GM19239 (cell line): ENCODE data around the gene LCAT.
"Not testable (repeated sequence)": the region's sequence is repeated elsewhere in the genome, so short reads cannot be mapped to it uniquely, and the experiment has no call there.

Experiments used
- DNase-seq: peaks from one replicate; pipeline ENCODE4 v3.0.0; 2011; ENCODE audit warnings: low spot score; ENCODE audit not compliant: insufficient read length
- FAIRE-seq: peaks from 2 replicates; lab custom pipeline; 2011; peaks lifted over from hg19 to GRCh38; lab: Jason Lieb, UNC

The LCAT gene

DNA sequence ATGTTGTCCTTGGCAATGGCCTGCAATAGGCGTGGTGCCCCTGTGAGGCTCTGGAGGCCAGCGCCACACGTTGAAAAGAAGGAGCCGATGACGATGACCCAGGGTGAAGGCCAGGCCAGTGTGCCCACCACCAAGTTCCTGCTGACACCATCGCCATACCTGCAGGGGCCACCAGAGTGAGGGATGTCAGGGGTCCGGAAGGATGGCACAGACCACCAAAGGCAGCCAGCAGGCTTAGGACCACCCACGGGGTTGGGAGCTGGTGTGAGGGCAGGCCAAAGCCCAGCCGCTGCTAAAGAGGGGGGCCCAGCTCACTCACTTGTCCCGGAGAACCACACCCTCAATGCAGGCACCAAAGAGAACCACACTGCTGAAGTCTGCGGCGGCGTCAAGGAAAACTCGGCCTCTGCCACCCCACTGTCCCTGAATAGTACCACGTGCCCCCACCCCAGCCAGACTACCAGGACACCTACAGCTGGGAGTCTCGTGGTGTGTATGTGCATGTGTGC is 6.5 kb upstream of the LCAT start:
- no peak for DNase-seq

DNA sequence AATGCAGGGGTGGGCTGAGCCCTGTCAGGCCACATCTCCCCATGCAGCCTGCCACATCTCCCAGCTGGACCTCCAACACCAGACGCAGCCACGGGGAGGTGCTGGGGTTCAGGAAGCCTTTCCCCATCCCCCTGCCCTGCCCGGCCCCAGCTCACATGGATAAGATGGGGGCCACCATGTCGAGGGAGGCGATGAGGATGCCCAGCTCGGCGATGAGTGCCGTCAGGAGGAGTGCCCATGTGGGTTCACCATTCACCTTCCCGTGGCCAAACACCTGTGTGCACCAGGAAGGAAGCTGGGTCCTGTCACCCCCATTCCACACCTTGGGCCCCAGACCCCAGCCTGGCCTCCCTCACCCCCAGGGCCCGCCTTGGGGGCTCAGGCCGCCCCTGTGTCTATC is 5.7 kb upstream of the LCAT start:
- no peak for DNase-seq
- FAIRE-seq: no peak

More for the DNA sequence above, 6.5 kb upstream of the LCAT start:
- no peak for FAIRE-seq

DNA sequence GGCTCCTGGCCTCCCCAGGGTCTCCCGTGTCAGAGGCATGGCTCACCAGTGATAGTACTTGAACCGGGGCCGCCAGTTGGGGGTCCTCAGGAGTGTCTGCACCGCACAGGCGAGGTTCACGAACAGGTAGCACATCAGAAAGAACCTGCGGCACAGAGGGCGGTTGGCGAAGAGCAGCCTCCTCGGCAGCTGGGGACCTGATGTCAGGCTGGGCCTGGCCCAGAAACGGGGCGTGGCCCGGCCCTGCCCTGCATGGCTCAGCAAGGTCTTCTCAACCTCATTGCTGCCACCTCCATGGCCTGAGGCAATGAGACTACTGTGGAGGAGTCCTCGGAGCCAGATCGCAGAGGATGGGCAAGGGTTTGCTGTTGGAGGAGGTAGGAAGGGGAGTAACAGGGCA is 4.1 kb upstream of the LCAT start:
- FAIRE-seq (no peak), DNase-seq (no peak)

DNA sequence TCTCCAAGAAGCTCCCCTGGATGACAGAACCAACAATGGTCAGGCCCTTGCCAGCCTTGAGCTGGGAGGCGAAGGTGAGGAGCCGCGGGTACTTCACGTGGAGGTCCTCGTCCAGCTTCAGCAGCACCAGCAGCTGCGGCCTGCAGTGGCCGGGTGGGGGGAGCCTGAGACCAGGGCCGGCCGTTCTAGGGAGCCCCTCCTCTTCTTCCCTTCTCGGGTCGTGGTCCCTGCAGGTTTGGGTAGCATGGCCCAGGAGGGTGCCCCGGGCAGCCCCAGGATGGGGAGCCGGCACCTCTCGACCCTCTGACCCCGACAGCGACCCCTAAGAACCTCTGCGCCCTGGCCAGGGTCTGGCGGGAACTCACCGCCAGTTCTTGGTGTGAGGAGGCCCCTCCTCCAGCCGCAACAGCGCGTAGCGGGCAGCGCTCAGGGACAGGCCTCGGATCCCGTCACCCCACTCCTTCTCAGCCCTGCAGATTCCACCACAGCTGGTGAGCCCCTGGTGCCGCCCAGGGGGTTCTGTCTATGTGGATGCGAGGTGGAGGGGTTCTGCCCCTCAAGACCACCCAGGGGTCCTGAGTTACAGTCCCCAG is 3.1 kb upstream of the LCAT start:
- DNase-seq (no peak), FAIRE-seq (no peak)

DNA sequence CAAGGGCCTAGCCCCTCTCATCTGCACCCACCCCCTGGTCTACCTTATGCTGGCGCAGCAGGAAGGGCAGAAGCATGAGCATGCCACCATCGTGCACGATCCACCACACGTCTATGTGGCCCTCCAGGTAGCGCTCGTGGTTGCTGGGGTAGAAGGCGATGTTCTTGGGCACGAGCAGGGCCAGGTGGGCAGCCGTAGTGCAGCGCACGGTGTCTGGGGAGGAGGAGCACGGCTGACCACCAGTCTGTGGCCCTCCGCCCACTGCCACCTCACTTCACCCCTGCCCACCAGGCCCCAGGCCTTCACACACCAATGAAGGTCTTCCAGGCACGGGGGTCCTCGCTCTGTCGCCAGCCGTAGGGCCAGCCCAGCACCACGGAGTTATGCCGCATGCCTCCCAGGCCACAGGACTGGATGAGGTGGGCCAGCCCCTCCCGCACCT is 2.2 kb upstream of the LCAT start:
- DNase-seq: no peak
- FAIRE-seq: no peak

DNA sequence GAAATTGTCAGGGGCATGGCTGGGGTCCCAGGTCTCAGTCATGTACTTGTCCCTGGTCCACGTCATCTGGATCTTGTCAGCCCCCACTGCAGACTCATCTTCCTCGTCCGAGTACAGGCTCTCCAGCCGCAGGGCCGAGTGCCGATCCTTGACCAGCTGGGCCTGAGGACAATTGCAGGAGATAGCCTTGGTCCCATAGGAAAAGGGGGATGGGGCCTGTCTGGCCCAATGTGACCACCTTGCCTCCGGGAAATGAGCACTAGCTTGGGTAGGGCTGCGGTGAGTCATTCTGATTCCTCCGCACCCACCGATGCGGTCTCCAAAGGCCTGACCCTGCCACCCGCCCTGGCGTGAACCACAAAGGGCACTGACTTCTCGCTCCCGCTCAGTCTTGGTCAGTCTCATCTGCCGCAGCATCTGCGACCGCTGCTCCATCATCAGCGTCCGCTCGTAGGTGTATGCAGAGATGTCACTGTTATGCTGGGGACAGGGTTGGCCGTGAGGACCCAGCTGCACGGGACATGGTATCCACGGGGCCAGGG is 1.5 kb upstream of the LCAT start:
- DNase-seq (no peak), FAIRE-seq (no peak)

DNA sequence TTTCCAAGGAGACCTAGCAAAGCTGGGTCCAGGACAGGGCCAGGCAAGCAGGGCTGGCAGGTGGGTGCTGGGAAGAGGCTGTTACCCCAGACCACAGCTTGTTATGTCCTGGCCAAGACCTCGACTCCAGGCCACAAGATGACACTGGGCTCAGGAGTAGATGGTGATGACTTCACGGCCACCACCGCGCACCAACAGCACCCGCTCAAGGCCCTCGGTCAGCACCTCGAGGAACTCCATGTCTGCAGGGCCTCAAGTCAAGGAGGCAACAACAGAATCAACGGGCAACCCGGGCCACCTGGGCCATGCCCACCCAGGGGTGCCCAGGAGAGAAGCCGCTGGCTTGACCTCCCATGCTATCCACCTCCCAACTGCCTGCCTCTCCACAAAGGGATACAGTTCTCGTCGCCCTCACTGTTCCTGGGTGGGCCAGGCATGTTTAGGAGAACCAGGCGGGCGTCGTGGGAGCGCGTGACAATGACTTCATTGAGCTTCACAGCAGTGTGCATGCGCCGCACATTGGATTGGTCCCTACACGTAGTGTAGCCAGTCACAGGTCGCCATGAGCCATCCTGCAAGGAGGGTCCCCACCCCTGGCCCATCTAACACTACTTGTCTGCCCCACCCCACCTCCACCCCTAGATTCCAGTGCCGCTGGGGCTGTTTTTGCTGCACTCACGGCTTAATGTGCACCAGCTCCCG is 921 bp upstream of the LCAT start:
- no peak for FAIRE-seq

DNA sequence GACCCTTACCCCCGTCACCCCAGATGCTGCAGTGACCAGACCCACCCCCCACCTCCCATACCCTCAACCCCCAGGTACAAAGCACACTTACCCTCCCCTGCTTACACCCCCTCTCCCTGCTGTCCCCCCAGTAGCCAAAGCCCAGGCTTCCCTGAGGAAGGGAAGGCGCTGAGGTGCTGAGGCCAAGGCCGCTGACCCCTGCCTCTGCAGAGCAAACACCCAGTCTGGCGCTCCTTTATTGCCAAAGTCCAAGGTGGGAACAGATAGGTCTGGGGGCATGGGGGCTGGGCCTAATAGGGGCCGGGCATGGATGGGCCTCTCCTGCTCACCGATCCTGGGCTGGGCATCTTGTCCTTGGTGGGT is 683 bp downstream of the LCAT start:
- no peak for FAIRE-seq
- no peak for DNase-seq

More for the DNA sequence above, 921 bp upstream of the LCAT start:
- DNase-seq: no peak

DNA sequence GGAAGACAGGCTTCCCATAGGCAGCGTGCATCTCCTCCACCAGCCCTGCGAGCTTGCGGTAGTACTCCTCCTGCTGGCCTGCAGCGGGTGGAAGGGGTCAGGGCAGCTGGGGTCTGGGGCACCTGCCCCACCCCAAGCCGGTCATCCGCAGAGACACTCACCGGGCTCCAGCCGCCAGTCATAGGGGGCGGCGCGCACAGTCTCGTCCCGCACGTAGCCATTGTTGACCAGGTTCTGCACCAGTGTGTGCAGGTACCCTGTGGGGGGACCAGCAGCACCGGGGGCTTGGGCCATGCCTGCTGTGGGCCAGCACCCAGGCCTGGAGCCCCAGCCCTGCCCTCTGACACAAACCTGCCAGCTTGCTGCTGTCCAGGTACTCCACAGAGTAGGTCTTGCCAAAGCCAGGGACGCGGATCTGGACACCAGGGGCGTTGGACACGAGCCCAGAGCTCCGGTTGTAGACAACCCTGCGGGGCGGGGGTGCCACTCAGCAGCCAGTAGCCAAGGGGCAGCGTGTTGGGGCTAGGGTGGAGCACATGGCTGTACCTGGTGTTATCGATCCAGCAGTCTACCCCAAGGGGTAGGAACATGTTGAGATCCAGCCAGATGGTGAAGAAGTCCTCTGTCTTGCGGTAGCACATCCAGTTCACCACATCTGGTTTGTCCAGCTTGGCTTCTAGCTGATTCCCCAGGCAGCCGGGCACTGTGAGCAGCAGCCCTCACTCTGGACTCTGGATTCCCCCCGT is 1.2 kb downstream of the LCAT start:
- DNase-seq (no peak), FAIRE-seq (no peak)

DNA sequence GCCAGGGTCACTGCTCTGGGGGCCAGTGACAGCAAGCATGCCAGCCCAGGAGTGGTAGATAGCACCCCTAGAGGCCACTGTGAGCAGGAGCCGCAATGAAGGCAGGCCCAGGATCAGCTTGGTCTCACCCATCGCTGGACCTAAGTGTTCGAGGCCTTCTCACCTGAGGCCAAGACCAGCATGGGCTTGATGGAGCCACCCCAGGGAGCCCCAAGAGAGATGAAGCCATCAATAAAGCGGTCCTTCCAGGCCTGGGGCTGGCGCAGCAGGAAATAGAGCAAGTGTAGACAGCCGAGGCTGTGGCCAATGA is 1.8 kb downstream of the LCAT start:
- FAIRE-seq: peak; percentile 89
- peak; percentile 78 for DNase-seq

DNA sequence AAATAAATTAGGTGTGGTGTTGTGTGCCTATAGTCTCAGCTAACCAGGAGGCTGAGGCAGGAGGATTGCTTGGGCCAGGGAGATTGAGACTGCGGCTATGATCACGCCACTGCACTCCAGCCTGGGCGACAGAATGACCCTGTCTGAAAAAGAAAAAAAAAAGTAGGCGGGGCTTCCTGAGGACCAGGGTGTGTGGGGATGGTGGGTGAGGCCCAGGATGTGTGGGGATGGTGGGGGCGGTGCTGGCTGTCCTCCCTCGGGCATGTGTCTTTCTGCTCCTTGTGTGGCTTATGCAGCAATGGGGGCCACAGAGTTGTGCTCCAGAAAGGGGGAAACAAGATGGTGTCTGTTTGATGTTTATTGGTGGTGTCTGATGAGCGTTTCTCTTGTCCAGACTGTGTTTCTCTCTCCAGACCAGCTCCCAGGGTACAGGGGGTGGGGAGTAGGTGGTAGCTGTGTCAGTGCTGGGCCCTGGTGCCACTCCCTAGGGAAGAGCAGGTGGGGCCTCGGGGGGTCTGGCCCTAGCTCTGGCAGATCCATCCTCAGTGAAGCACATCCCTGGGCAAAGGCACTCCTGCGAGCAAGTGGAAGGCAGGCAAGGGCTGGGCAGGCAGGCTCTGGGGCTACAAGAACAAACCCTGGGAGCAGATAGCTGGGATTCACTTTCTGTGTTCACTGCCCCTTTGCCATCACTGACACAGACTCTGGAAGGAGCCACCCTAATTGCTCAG is 2.3 kb downstream of the LCAT start:
- DNase-seq (no peak), FAIRE-seq (no peak)

DNA sequence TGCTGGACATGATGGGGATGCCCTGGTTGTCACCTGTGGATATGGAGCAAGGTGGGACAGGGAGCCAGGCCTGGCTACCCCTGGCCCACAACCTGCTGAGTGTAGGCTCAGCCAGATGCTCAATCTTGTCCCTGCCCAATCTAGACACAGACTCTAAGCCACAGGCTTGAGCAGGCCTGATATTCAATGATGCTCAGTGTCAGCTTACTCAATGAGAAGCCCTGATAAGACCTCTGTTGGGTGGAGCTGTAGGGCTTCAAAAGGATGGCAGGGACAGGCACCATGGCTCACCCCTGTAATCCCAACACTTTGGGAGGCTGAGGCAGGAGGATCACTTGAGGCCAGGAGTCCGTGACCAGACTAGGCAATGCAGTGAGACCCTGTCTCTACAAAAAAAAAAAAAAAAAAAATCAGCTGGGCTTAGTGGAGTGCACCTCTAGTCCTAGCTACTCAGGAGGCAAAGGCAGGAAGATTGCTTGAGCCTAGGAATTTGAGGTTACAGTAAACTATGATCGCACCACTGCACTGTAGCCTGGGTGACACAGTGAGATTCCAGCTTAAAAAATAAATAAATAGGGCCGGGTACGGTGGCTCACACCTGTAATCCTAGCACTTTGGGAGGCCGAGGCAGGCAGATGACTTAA is 3.4 kb downstream of the LCAT start:
- no peak for FAIRE-seq
- no peak for DNase-seq

DNA sequence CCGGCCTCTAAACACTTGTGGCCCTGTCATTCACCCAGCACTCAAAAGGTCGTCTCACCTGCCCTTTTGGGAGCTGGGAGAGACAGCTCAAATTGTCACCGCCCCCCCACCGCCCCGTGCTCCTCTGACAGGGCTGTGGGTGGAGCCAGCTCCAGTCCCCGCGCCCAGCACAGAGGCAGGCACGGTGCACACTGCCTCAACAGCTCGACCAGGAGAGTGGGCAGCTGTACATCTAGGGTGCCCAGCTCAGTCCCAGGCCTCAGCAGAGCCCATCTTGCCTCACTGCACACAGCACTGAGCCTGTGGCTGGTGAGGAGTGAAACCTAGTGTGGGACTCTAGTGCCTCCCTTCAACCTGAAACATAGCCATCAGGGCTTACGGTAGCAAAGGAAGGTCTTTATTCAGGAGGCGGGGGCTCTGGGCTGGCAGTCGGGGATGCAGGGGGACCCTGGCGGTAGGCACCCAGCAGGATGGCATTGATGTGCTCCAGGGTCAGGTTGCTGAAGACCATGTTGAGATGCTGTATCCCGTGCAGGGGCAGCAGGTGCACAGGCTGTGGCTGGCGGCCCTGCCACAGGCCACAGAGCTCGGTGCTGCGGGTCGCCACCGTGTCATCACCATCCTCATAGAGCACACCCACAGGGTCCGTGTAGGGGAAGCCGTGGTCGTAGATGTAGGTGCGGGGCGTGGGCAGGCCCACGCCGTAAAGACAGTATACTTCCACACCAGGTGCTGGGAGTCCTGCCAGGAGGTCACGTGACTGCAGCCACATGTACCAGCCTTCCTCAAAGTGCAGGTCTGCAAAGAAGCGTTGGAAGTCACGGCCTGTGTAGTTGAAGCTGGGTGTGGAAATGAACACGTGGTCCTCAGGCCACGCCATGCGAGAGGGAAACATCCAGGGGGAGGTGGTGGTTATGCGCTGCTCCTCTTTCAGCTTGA is 4.1 kb downstream of the LCAT start:
- no peak for DNase-seq
- FAIRE-seq: no peak

DNA sequence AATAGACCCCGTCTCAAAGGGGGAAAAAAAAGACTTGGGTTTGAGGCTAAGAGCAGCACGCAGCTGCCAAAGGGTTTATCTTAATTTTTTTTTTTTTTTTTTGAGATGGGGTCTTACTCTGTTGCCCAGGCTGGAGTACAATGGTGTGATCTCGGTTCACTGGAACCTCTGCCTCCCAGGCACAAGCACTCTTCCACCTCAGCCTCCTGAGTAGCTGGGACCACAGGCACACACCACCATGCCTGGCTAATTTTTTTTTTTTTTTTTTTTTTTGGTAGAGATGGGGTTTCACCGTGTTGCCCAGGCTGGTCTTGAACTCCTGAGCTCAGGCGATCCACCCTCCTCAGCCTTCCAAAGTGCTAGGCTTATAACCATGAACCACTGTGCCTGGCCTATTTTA is 6.2 kb downstream of the LCAT start:
- DNase-seq, FAIRE-seq: not testable (repeated sequence)

DNA sequence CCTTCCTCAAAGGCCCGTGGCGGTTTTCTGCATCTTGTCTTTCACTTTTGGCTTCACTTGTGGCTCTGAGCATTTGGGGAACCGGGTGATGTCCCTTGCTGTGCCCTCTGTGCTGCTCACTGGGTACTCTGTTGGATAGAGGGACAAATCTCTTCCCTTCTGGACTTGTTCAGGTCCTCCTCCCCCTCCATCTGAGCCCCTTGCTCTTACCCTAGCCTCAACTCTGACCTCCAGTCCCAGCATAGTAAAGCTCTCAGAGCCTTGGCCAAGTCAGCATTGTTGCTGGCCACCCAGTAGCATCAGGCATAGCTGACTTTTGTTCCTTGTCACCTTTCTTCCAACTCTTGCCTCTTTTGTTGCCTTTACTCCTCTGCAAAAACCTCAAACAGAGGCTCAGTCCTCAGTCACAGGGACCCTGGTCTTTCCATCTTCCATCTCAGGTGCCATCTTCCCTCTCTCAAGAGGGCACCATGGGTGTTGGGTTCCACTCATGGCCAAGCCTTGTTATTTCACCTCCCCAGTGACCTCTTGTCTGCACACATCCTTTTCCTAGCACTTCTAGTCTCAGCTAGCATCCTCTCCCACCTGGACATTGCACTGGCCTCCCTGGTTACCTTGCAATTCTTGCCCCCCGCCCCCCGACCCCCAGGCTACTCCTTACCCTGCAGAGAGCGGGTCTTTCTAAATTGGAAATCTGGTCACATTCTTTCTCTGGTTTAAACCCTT is 6.9 kb downstream of the LCAT start:
- peak; percentile 91 for DNase-seq

DNA sequence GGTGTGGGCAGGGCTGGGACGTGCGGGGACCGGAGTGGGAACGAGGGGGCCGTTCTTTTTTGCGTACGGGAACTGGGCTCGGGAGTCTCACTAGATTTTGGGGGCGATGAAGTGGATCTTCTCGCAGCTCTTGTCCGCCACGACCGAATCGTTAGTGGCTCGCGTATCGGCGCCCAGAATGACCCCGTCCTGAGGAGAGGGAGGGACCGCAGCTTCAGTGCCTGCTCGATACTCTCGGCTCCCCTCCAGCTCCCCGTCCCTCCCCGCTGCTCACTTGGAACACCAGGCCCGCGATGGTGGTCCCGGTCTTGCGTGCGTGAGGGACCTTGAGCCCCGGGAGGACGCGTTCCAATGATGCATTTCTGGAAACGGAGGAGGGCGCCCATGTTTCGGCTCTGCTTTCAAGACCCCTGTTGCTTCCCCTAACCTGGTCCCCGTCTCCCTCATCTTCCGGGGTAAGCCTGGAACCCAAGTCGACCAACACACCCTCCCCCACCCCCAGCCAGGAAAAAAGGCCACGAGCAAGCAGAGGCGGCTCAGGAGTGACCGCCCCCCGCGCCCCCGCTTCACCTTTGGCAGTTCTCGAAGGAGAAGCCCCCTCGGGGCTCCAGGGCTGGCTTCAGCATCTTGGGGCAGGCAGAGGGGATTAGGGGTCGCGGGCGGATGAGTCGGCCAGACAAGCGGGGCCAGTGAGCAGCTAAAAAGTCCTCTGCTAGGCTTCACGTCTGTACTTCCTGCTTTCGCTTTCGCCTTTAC is 7.6 kb downstream of the LCAT start, which contains the start of gene PSMB10:
TSS of gene PSMB10 (minus strand) at position 727 of the 756 bp plus-strand sequence. CDS start at position 626, 101 bp downstream.
- no peak for FAIRE-seq
- peak; percentile 32 for DNase-seq

More for the DNA sequence above, 6.9 kb downstream of the LCAT start:
- FAIRE-seq: peak; percentile 99

DNA sequence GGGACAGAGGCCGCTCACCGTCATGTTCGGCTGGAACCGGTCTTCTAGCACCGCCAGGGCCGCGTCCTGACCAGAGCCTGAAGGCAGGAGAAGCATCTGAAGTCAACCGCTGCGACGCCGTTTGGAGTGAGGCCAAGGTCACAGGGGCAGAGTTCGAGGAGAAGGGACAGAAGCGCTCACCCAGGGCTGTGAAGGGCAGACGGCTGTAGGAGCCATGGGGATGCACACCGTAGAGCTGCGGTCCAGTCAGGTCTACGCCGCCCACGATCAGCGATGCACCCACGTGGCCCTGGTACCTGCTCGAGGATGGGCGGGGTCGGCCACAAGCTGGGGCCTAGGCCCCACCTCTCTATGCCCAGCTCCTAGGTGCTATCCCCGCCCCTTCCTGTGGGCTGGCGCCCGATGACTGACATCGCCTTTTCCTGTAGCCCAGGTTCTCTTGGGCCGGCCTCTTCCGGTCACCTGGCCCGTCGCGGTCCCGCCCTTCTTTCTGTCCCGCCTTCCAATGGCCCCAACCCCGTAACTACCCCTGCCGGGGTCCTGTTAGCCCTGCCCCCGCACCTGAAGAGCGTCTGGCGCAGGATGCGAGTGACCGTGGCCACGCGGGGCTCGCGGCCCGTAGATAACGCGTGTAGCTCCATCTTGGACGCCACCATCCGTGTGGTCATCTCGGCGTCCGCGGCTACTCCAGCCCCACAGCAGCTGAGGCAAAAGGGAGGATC is 8.4 kb downstream of the LCAT start:
- FAIRE-seq (peak; percentile 99), DNase-seq (peak; percentile 99)
